OCI-LY1 (cell line): Measurements from ENCODE around the gene SLC22A23.

Source experiments
- H2AFZ ChIP-seq: fragments of 200-600 bp; sonication (generic), shearing (Covaris generic); 2 replicates; pipeline ENCODE4 v1.6.0; 2014; ENCODE audit warnings: antibody characterized with exemption, mild to moderate bottlenecking, low read length
- H3F3A ChIP-seq: fragments of 200-600 bp; sonication (generic), shearing (Covaris generic); 2 replicates; pipeline ENCODE4 v1.6.0; 2014; ENCODE audit warnings: mild to moderate bottlenecking, antibody characterized with exemption, low read length, moderate library complexity; ENCODE audit not compliant: insufficient read depth
- H3K27ac ChIP-seq: fragments of 200-600 bp; sonication (generic); 2 replicates; pipeline ENCODE4 v1.5.1; 2014; ENCODE audit warnings: low read length, mixed run types, mild to moderate bottlenecking, low read depth; ENCODE audit not compliant: poor library complexity, severe bottlenecking
- H3K27me3 ChIP-seq: fragments of 200-600 bp; sonication (generic); 2 replicates; pipeline ENCODE4 v1.6.0; 2014; ENCODE audit warnings: antibody characterized with exemption, mild to moderate bottlenecking, low read length, moderate library complexity; ENCODE audit not compliant: insufficient read depth
- H3K36me3 ChIP-seq: fragments of 200-600 bp; sonication (generic); 2 replicates; pipeline ENCODE4 v1.6.1; 2014; ENCODE audit warnings: mild to moderate bottlenecking, antibody characterized with exemption, low read length, moderate library complexity, mixed read lengths; ENCODE audit not compliant: insufficient read depth
- H3K4me1 ChIP-seq: fragments of 200-600 bp; sonication (generic); 2 replicates; pipeline ENCODE4 v1.5.1; 2014; ENCODE audit warnings: mild to moderate bottlenecking, low read length, moderate library complexity; ENCODE audit not compliant: insufficient read depth, severe bottlenecking
- H3K4me2 ChIP-seq: fragments of 200-600 bp; sonication (generic), shearing (Covaris generic); 2 replicates; pipeline ENCODE4 v1.6.1; 2014; ENCODE audit warnings: low read length
- H3K4me3 ChIP-seq: fragments of 200-600 bp; sonication (generic); 2 replicates; pipeline ENCODE4 v1.5.1; 2014; ENCODE audit warnings: low read length, low read depth, mild to moderate bottlenecking, mixed read lengths; ENCODE audit not compliant: poor library complexity, severe bottlenecking
- H3K79me2 ChIP-seq: fragments of 200-600 bp; shearing (Covaris generic); 2 replicates; pipeline ENCODE4 v1.6.1; 2016; ENCODE audit warnings: mixed run types, low read length, mixed read lengths; ENCODE audit not compliant: insufficient read depth
- H3K9ac ChIP-seq: fragments of 200-600 bp; sonication (generic), shearing (Covaris generic); 2 replicates; pipeline ENCODE4 v1.6.1; 2014; ENCODE audit warnings: mild to moderate bottlenecking, low read length, mixed read lengths
- H3K9me2 ChIP-seq: fragments of 200-600 bp; sonication (generic), shearing (Covaris generic); 2 replicates; pipeline ENCODE4 v1.6.1; 2014; ENCODE audit warnings: low read depth, mild to moderate bottlenecking, low read length, mixed read lengths
- H3K9me3 ChIP-seq: fragments of 200-600 bp; shearing (Covaris generic); 2 replicates; pipeline ENCODE4 v1.6.1; 2014; ENCODE audit warnings: low read length, mixed read lengths
- H4K20me1 ChIP-seq: fragments of 200-600 bp; sonication (generic), shearing (Covaris generic); 2 replicates; pipeline ENCODE4 v1.6.0; 2016; ENCODE audit warnings: mild to moderate bottlenecking, low read length; ENCODE audit not compliant: insufficient read depth
- EZH2 ChIP-seq: fragments of 200-600 bp; sonication (generic), shearing (Covaris generic); IDR thresholded peaks from 2 replicates; pipeline ENCODE4 v1.8.0; 2017; ENCODE audit warnings: borderline replicate concordance, mixed run types, mild to moderate bottlenecking, antibody characterized with exemption, low read length, moderate library complexity, mixed read lengths
- TF ChIP-seq, protein P1 (sequence below): fragments of 200-600 bp; sonication (generic), shearing (Covaris generic); IDR thresholded peaks from 2 replicates; pipeline ENCODE4 v1.5.1; 2017; ENCODE audit warnings: mild to moderate bottlenecking, antibody characterized with exemption, low read length, moderate library complexity, mixed read lengths

The SLC22A23 gene

DNA sequence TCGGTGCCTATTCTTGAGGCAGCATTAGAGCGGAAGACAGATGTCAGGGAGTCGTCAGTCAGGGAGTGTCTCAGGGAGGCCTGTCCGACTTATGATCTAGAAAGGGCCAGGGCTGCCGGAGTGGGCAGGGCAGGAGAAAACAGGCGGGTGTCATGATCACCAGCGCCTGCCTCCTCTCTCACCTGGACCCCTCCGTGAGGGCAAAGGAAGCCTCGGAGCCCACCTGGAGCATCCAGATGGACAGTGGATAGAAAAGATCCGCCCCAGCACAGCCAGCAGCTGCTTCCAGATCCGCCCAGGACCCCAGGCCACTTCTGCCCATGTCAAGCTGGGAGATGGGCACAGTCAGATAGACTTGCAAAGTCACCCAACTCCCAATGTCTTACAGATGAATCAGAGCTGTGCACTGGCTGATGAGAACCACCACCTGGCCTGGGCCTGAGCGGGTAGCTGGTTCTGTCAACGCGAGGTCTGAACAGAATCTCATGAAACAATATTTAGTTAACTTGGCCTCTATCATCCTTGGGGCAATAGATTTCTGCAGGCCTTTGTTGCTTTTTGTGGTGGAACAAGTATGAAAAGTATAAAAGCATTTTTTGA is 175.9 kb downstream of the SLC22A23 start:
- no peak for TF ChIP-seq EZH2
- TF ChIP-seq, protein P1, sequence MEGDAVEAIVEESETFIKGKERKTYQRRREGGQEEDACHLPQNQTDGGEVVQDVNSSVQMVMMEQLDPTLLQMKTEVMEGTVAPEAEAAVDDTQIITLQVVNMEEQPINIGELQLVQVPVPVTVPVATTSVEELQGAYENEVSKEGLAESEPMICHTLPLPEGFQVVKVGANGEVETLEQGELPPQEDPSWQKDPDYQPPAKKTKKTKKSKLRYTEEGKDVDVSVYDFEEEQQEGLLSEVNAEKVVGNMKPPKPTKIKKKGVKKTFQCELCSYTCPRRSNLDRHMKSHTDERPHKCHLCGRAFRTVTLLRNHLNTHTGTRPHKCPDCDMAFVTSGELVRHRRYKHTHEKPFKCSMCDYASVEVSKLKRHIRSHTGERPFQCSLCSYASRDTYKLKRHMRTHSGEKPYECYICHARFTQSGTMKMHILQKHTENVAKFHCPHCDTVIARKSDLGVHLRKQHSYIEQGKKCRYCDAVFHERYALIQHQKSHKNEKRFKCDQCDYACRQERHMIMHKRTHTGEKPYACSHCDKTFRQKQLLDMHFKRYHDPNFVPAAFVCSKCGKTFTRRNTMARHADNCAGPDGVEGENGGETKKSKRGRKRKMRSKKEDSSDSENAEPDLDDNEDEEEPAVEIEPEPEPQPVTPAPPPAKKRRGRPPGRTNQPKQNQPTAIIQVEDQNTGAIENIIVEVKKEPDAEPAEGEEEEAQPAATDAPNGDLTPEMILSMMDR: no peak
- Histone ChIP-seq H3K27ac (no peak overlapping the region), H2AFZ (no peak overlapping the region), H3K9me2 (no peaks in the 10 kb centered on the region), H3K27me3 (no peaks in the 10 kb centered on the region), H3K4me1 (no peaks in the 10 kb centered on the region), H3K4me3 (no peak overlapping the region), H3K79me2 (no peaks in the 10 kb centered on the region), H3K36me3 (no peaks in the 10 kb centered on the region; the same call in 1 of the 2 replicates), H3K9me3 (no peaks in the 10 kb centered on the region), H4K20me1 (no peaks in the 10 kb centered on the region), H3F3A (no peaks in the 10 kb centered on the region), H3K9ac (no peak overlapping the region), H3K4me2 (no peak overlapping the region)

DNA sequence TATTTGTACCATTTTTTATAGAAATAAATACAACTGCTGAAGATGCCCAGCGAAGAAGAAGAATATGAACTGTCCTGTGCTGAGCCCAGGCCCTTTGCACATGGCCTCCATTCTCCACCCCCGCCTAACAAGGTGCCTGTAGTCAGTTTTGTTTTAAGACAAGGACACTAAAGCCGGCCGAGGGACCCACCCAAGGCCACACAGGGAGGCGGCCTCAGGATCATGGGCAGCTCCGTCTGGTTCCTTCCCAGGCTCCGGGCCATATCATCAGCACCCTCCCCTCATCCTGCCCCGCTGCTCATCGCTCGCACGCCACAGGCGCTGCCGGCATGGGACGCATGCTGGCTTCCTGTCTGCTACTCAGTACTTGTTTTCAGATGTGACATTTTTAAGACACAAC is 176.8 kb downstream of the SLC22A23 start:
- H3K27ac ChIP-seq: no peak overlapping the region

DNA sequence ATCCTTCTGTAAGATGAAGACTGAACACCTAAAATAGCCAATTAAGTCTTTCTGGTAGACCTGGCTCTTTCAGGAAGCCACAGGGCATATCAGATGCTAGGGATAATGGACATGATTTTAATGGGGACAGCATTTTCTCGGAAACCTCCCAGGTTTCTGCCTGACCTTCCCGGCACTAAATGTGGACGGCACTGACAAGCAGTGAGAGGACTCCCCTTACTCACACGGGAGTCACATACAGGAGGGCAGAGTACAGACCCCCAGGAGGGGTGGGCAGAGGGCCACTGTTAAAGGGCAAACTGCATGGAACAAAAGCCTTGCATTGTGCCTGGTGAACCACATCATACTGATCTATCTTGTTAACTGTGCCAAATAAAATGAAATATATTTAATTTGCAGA is 178.2 kb downstream of the SLC22A23 start:
- H3K9me2 ChIP-seq: no peaks in the 10 kb centered on the region
- H3K4me3 ChIP-seq: no peak overlapping the region
- H3F3A ChIP-seq: no peaks in the 10 kb centered on the region
- H3K4me2 ChIP-seq: no peak overlapping the region
- H3K9ac ChIP-seq: no peak overlapping the region
- no peak overlapping the region for H3K27ac ChIP-seq
- H4K20me1 ChIP-seq: no peaks in the 10 kb centered on the region
- no peaks in the 10 kb centered on the region for H3K9me3 ChIP-seq
- H3K27me3 ChIP-seq: no peaks in the 10 kb centered on the region
- no peaks in the 10 kb centered on the region; the same call in 1 of the 2 replicates for H3K36me3 ChIP-seq
- no peaks in the 10 kb centered on the region for H3K4me1 ChIP-seq
- no peaks in the 10 kb centered on the region for H3K79me2 ChIP-seq
- no peak overlapping the region for H2AFZ ChIP-seq
- no peak for TF ChIP-seq EZH2

More for the DNA sequence above, 176.8 kb downstream of the SLC22A23 start:
- Histone ChIP-seq H3K4me3 (no peak overlapping the region), H4K20me1 (no peaks in the 10 kb centered on the region), H3K4me2 (no peak overlapping the region), H3K9ac (no peak overlapping the region), H3K36me3 (no peaks in the 10 kb centered on the region; the same call in 1 of the 2 replicates), H2AFZ (no peak overlapping the region), H3F3A (no peaks in the 10 kb centered on the region), H3K79me2 (no peaks in the 10 kb centered on the region), H3K9me3 (no peaks in the 10 kb centered on the region), H3K4me1 (no peaks in the 10 kb centered on the region), H3K27me3 (no peaks in the 10 kb centered on the region), H3K9me2 (no peaks in the 10 kb centered on the region)
- TF ChIP-seq, protein P1: no peak
- TF ChIP-seq EZH2: no peak

DNA sequence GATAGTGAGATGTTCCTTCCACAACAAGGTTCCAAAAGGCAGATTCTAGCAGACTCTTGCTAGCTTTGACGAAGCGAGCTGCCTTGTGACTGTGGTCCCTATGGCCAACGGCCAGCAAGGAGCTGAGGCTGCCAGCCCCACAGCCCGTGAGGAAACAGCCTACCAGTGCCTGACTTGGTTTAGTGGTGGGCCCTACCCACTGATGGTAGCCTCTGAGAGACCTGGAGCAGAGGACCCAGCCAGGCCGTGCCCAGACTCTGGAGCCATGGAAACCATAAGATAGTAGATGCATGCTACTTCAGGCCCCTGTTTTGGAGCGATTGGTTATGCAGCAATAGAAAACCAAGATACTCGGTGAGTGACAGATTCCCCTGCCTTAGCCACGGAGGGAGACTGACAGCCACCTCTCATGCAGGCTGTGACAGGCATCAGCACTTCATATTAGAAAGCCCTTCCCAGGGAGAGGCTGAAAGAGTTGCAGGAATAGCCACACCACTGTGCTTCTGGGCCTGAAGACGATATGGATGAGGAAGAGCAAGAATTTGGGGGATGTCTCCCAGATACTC is 178.9 kb downstream of the SLC22A23 start:
- TF ChIP-seq, protein P1: no peak
- Histone ChIP-seq H3K9ac (no peak overlapping the region), H3K9me2 (no peaks in the 10 kb centered on the region), H3K4me2 (no peak overlapping the region), H3K9me3 (no peaks in the 10 kb centered on the region), H2AFZ (no peak overlapping the region), H4K20me1 (no peaks in the 10 kb centered on the region), H3K27me3 (no peaks in the 10 kb centered on the region), H3K79me2 (no peaks in the 10 kb centered on the region), H3K27ac (no peak overlapping the region), H3K36me3 (peaks cover 5% of the 10 kb centered on the region), H3K4me3 (no peak overlapping the region), H3K4me1 (no peaks in the 10 kb centered on the region), H3F3A (no peaks in the 10 kb centered on the region)
